SK-N-MC (cell line): ENCODE data around the gene C1QTNF8.

Experiments used
- DNase-seq: peaks from one replicate; pipeline ENCODE4 v3.0.0-alpha.2; 2011; ENCODE audit warnings: low read depth, low spot score
- H3K27ac ChIP-seq: fragments of 200-600 bp; sonication (generic); 2 replicates; pipeline ENCODE4 v1.5.1; 2016; ENCODE audit warnings: mixed run types
- H3K36me3 ChIP-seq: fragments of 200-600 bp; sonication (generic); 2 replicates; pipeline ENCODE4 v1.6.1; 2017; ENCODE audit warnings: antibody characterized with exemption, low read length, mixed read lengths; ENCODE audit not compliant: insufficient read depth
- H3K4me3 ChIP-seq: fragments of 200-600 bp; sonication (generic); 2 replicates; pipeline ENCODE4 v1.5.1; 2016
- H3K9ac ChIP-seq: fragments of 200-600 bp; sonication (generic); 2 replicates; pipeline ENCODE4 v1.8.0; 2017; ENCODE audit warnings: mixed run types, mixed read lengths; ENCODE audit not compliant: insufficient read length
- H3K9me3 ChIP-seq: fragments of 200-600 bp; sonication (generic); 2 replicates; pipeline ENCODE4 v1.6.1; 2017; ENCODE audit warnings: low read depth, mild to moderate bottlenecking, antibody characterized with exemption, low read length, moderate library complexity, mixed read lengths
- EZH2 ChIP-seq: fragments of 200-600 bp; sonication (generic); IDR thresholded peaks from one replicate; pipeline ENCODE4 v1.6.1; 2017; ENCODE audit warnings: antibody characterized with exemption
- FOXP2 ChIP-seq: optimal IDR thresholded peaks from 2 replicates; pipeline ENCODE3; 2011; ENCODE audit warnings: mild to moderate bottlenecking, moderate library complexity; ENCODE audit not compliant: insufficient read depth; ENCODE audit errors: extremely low read length, control extremely low read depth
- POLR2AphosphoS5 ChIP-seq: IDR thresholded peaks from 2 replicates; pipeline ENCODE4 v1.6.1; 2012; ENCODE audit warnings: mild to moderate bottlenecking, low read depth, low read length, borderline replicate concordance

C1QTNF8 gene

DNA sequence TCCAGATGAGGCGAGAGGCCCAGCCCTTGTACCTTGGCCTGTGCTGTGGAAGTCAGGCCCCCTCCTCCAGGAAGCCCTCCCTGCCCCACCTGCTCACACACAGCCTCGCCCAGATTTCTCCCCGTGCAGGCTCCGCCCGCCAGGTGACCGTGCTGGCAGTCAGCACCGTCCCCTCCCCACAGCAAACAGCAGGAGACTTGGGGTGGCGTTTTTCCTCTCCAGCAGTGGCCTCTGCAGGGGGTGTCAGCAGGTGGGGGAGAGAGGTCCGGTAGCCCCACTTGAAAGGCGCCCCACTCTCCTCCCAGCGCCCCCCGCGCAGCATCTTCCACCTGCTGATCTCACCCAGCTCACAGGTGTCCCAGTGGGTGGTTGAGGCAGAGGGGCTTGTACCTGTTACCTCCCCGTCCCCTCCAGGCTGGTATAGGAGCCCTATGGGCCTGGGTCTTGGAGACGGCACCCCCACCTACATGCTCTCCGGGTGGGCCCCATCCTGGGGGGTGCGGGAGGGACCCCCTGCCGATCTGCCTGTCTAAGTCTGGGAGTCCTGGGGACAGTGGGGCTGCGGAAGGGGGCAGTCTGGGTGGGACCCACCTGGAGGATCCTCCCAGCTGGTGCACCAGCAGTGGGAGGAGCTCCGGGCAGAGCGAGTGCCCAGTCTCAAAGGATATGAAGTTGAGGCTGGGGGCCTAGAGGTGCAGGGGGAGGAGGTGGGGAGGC is 4.2 kb upstream of the C1QTNF8 start:
- no peak overlapping the region for H3K27ac ChIP-seq
- no peak for TF ChIP-seq POLR2AphosphoS5
- TF ChIP-seq EZH2, result no peak
- no peak for TF ChIP-seq FOXP2
- H3K4me3 ChIP-seq, result no peak overlapping the region
- H3K9me3 ChIP-seq, result no peaks in the 10 kb centered on the region
- H3K9ac ChIP-seq, result no peak overlapping the region
- H3K36me3 ChIP-seq, result no peaks in the 10 kb centered on the region
- DNase-seq, result no peak

DNA sequence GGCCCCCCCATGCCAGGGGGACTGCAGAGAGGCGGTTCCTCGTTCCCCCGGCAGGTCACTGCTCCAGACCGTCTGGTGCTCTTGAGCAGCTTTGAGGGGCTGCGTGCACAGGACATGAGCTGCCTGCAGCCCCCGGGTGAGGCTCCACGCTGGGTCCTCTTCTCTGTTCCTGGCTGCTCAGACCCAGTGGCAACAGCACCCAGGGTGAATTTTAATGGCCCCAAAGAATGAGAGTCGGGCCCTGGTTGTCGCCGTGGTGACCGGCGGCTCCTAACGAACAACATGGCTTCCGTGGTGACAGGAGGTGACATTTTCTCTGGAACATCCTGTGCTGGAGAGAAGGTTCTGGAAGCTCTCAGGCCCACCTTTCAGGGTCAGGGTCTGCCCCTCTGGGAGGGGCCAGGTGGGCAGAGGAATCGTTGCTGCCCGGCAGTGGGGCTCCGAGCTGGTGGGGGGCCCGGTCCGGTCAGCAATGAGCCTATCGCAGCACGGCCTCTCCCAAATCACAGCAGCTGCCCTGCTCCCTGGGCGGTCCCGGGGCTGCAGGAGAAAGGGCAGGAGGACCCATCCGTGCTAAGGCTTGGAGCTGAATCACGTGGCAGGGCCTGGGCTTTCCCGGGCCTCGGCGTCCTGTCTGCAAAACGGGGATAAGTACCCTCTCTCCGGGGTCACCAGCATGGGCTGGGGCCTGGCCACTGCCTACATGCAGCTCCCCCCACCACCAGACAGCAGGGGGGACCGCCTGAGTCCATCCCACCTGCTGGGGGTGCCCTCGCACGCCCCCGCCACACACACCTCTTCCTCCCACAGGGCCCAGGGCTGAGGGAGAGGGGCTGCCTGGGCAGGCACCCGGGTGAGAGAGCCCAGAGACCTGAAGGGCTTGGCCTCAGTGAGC is 3.4 kb upstream of the C1QTNF8 start:
- H3K9ac ChIP-seq, result no peak overlapping the region
- no peak overlapping the region for H3K27ac ChIP-seq
- DNase-seq, result no peak
- no peak overlapping the region for H3K4me3 ChIP-seq
- no peaks in the 10 kb centered on the region for H3K9me3 ChIP-seq
- H3K36me3 ChIP-seq, result no peaks in the 10 kb centered on the region
- TF ChIP-seq POLR2AphosphoS5, result no peak
- no peak for TF ChIP-seq FOXP2
- no peak for TF ChIP-seq EZH2

- no peak overlapping the region for H3K27ac ChIP-seq
- no peak overlapping the region for H3K4me3 ChIP-seq
- no peak for TF ChIP-seq FOXP2
- no peak for TF ChIP-seq POLR2AphosphoS5
- no peak for TF ChIP-seq EZH2
- H3K36me3 ChIP-seq, result no peaks in the 10 kb centered on the region
- no peak for DNase-seq
- no peak overlapping the region for H3K9ac ChIP-seq
- H3K9me3 ChIP-seq, result no peaks in the 10 kb centered on the region
These were observed 2.4 kb upstream of the C1QTNF8 start for GRCh38 chr16:1098266-1098991.

GRCh38 chr16:1097800-1098199 is 1.8 kb upstream of the C1QTNF8 start:
- TF ChIP-seq POLR2AphosphoS5, result no peak
- no peaks in the 10 kb centered on the region for H3K36me3 ChIP-seq
- DNase-seq, result no peak
- no peak overlapping the region for H3K27ac ChIP-seq
- no peak overlapping the region for H3K9ac ChIP-seq
- no peaks in the 10 kb centered on the region for H3K9me3 ChIP-seq
- H3K4me3 ChIP-seq, result no peak overlapping the region

GRCh38 chr16:1097156-1097555 is 1.1 kb upstream of the C1QTNF8 start:
- H3K9ac ChIP-seq, result no peak overlapping the region
- no peak for DNase-seq
- no peak overlapping the region for H3K27ac ChIP-seq
- TF ChIP-seq FOXP2 (no peak), POLR2AphosphoS5 (no peak), EZH2 (no peak)
- no peak overlapping the region for H3K4me3 ChIP-seq
- H3K36me3 ChIP-seq, result no peaks in the 10 kb centered on the region
- H3K9me3 ChIP-seq, result no peaks in the 10 kb centered on the region

- H3K27ac ChIP-seq, result no peak overlapping the region
- TF ChIP-seq EZH2 (no peak), FOXP2 (no peak), POLR2AphosphoS5 (no peak)
- DNase-seq, result no peak
These were observed 435 bp downstream of the C1QTNF8 start for GRCh38 chr16:1095450-1096168.

GRCh38 chr16:1094601-1095449 is 1.2 kb downstream of the C1QTNF8 start:
- H3K27ac ChIP-seq, result no peak overlapping the region
- TF ChIP-seq EZH2 (no peak), FOXP2 (no peak), POLR2AphosphoS5 (no peak)
- DNase-seq, result no peak
- H3K36me3 ChIP-seq, result no peaks in the 10 kb centered on the region
- H3K4me3 ChIP-seq, result no peak overlapping the region
- H3K9ac ChIP-seq, result no peak overlapping the region
- no peaks in the 10 kb centered on the region for H3K9me3 ChIP-seq

More at GRCh38 chr16:1095450-1096168, 435 bp downstream of the C1QTNF8 start:
- no peak overlapping the region for H3K9ac ChIP-seq
- H3K4me3 ChIP-seq, result no peak overlapping the region
- no peaks in the 10 kb centered on the region for H3K36me3 ChIP-seq
- no peaks in the 10 kb centered on the region for H3K9me3 ChIP-seq
